Muscle of arm (tissue), 12 donors: ENCODE data around the gene RPL10A. TPM values are rescaled to one million over a fixed set of nuclear protein-coding genes. Genes with fewer than 3 reads are reported as not detected.
"Not testable (repeated sequence)": the region's sequence is repeated elsewhere in the genome, so short reads cannot be mapped to it uniquely, and the experiment has no call there.

Source experiments
- DNase-seq: peaks from one replicate; pipeline ENCODE4 v3.0.0-alpha.2; 2013
- polyA plus RNA-seq, 12 donors: library from polyadenylated mRNA; unstranded; fragments of 120-200 nt; gene quantifications; one replicate each; pipeline ENCODE4 v1.2.1, GENCODE V29; 2013; ENCODE audit not compliant: insufficient read length in 12 of 12

Gene RPL10A
- polyA plus RNA-seq, 12 donors, result 2,007 to 3,850 (median 2,490) TPM

- DNase-seq, result not testable (repeated sequence)
These were observed 29.7 kb upstream of the RPL10A start for GRCh38 chr6:35438378-35439065.

- no peak for DNase-seq
These were observed 28.9 kb upstream of the RPL10A start for GRCh38 chr6:35439308-35439707.

GRCh38 chr6:35441205-35441604, 27.0 kb upstream of the RPL10A start:
- no peak for DNase-seq

GRCh38 chr6:35441642-35442041, 26.6 kb upstream of the RPL10A start:
- no peak for DNase-seq

GRCh38 chr6:35442693-35443092, 25.5 kb upstream of the RPL10A start:
- DNase-seq, result no peak

- no peak for DNase-seq
These were observed 24.7 kb upstream of the RPL10A start for GRCh38 chr6:35443341-35444030.

- DNase-seq, result no peak
These were observed 22.5 kb upstream of the RPL10A start for GRCh38 chr6:35445691-35446090.

- no peak for DNase-seq
These were observed 20.0 kb upstream of the RPL10A start for GRCh38 chr6:35448191-35448590.

GRCh38 chr6:35449287-35449881, 18.8 kb upstream of the RPL10A start:
- DNase-seq, result peak; percentile 69

GRCh38 chr6:35451354-35452182, 16.6 kb upstream of the RPL10A start:
- peak; percentile 40 for DNase-seq

- peak; percentile 95 for DNase-seq
These were observed 15.8 kb upstream of the RPL10A start, which contains the start of gene FANCE for GRCh38 chr6:35452183-35453090. Gene FANCE (plus strand): TSS chr6:35452338. CDS start chr6:35452546, 208 bp downstream.

- DNase-seq, result no peak
These were observed 15.0 kb upstream of the RPL10A start for GRCh38 chr6:35453236-35453635.

GRCh38 chr6:35454391-35455110, 13.7 kb upstream of the RPL10A start:
- no peak for DNase-seq

GRCh38 chr6:35457907-35458306, 10.3 kb upstream of the RPL10A start:
- no peak for DNase-seq

- no peak for DNase-seq
These were observed 6.9 kb upstream of the RPL10A start for GRCh38 chr6:35461270-35461669.

- no peak for DNase-seq
These were observed 4.9 kb upstream of the RPL10A start for GRCh38 chr6:35463292-35463691.

GRCh38 chr6:35465646-35466045, 2.6 kb upstream of the RPL10A start:
- no peak for DNase-seq

GRCh38 chr6:35468980-35469750, 964 bp downstream of the RPL10A start:
- no peak for DNase-seq
